Endothelial cell of umbilical vein (primary cell): Measurements from ENCODE around the gene IVD. TPM values are rescaled to one million over a fixed set of nuclear protein-coding genes. Genes with fewer than 3 reads are reported as not detected.

Experiments used
- BruUV-seq: library from RNA; stranded (reverse); fragments of 400-500 nt; replicated peaks from 2 replicates; lab custom pipeline; 2021; lab: Mats Ljungman, UMichigan
- CTCF ChIA-PET: fragments of 300-600, 350-600 bp; sonication (Branson Sonifier 250); formaldehyde crosslinking; loops from one replicate; lab custom pipeline; 2021; ENCODE audit warnings: antibody characterized with exemption, inconsistent platforms; lab: Charles Lee
- POLR2A ChIA-PET: fragments of 300-600, 350-600 bp; sonication (Branson Sonifier 250); formaldehyde crosslinking; loops from one replicate; lab custom pipeline; 2021; ENCODE audit warnings: antibody characterized with exemption, inconsistent platforms; lab: Charles Lee
- DNase-seq: peaks from one replicate; pipeline ENCODE4 v3.0.0-alpha.2; 2011; ENCODE audit warnings: low read depth, low spot score
- FAIRE-seq: peaks from 2 replicates; lab custom pipeline; 2011; peaks lifted over from hg19 to GRCh38; lab: Jason Lieb, UNC
- H2AFZ ChIP-seq: 2 replicates; pipeline ENCODE4 v1.6.0; 2012; ENCODE audit warnings: low read depth, low read length, control low read depth, inconsistent platforms
- H3K27ac ChIP-seq: 2 replicates; pipeline ENCODE4 v1.5.1; 2011; ENCODE audit warnings: low read depth, mild to moderate bottlenecking, control low read depth, low read length, moderate library complexity; ENCODE audit not compliant: insufficient read depth
- H3K27me3 ChIP-seq, 2 experiments: 2 replicates each; pipeline versions ENCODE4 v1.6.0 to v1.6.1; 2011; ENCODE audit warnings: low read length in 2 of 2, mixed read lengths in 1 of 2; ENCODE audit not compliant: control insufficient read depth in 2 of 2, insufficient read depth in 2 of 2
- H3K36me3 ChIP-seq, 2 experiments: 2 replicates in 1 of 2; 3 replicates in 1 of 2; pipeline ENCODE4 v1.5.1; 2011; ENCODE audit warnings: low read length in 2 of 2, mild to moderate bottlenecking in 1 of 2, moderate library complexity in 1 of 2; ENCODE audit not compliant: control insufficient read depth in 2 of 2, insufficient read depth in 2 of 2; ENCODE audit errors: extremely low read depth in 1 of 2
- H3K4me1 ChIP-seq: 3 replicates; pipeline ENCODE4 v1.5.1; 2011; ENCODE audit warnings: mild to moderate bottlenecking, low read length; ENCODE audit not compliant: control insufficient read depth, insufficient read depth; ENCODE audit errors: extremely low read depth
- H3K4me2 ChIP-seq: 2 replicates; pipeline ENCODE4 v1.6.1; 2011; ENCODE audit warnings: low read length, control low read depth, mixed read lengths; ENCODE audit not compliant: insufficient read depth
- H3K4me3 ChIP-seq, 3 experiments: fragments of 200-600 bp in 1 of 3; sonication (generic), shearing (Covaris generic) in 1 of 3; replicated peaks in 1 of 3; 2 replicates each; pipeline ENCODE4 v1.5.1; 2011 to 2016; ENCODE audit warnings: control low read depth in 3 of 3, low read length in 3 of 3, mild to moderate bottlenecking in 2 of 3, inconsistent platforms in 1 of 3, low read depth in 1 of 3, moderate library complexity in 1 of 3; ENCODE audit not compliant: insufficient read depth in 1 of 3
- H3K79me2 ChIP-seq: 2 replicates; pipeline ENCODE4 v1.6.0; 2012; ENCODE audit warnings: low read length, inconsistent platforms; ENCODE audit not compliant: control insufficient read depth, insufficient read depth
- H3K9ac ChIP-seq: replicated peaks from 2 replicates; pipeline ENCODE3; 2011; ENCODE audit warnings: low read length, control low read depth; ENCODE audit not compliant: insufficient read depth; ENCODE audit errors: extremely low read depth
- H3K9me1 ChIP-seq: replicated peaks from 3 replicates; pipeline ENCODE4 v1.6.0; 2011; ENCODE audit warnings: mild to moderate bottlenecking, low read length; ENCODE audit not compliant: control insufficient read depth, insufficient read depth; ENCODE audit errors: extremely low read depth
- H3K9me3 ChIP-seq: replicated peaks from 2 replicates; pipeline ENCODE4 v1.5.1; 2012; ENCODE audit warnings: low read length, inconsistent platforms; ENCODE audit not compliant: control insufficient read depth, insufficient read depth
- H4K20me1 ChIP-seq: replicated peaks from 2 replicates; pipeline ENCODE3; 2011; ENCODE audit warnings: mild to moderate bottlenecking, low read length; ENCODE audit not compliant: control insufficient read depth, insufficient read depth; ENCODE audit errors: extremely low read depth
- CTCF ChIP-seq, 2 donors: IDR thresholded peaks; 1 replicate in 1 of 2; 2 replicates in 1 of 2; pipeline ENCODE4 v1.5.1; 2011; ENCODE audit warnings: low read length in 2 of 2, mild to moderate bottlenecking in 2 of 2, moderate library complexity in 2 of 2, control low read depth in 1 of 2, inconsistent platforms in 1 of 2, low read depth in 1 of 2; ENCODE audit not compliant: insufficient read depth in 1 of 2; ENCODE audit errors: extremely low read depth in 1 of 2
- EZH2 ChIP-seq: IDR thresholded peaks from 2 replicates; pipeline ENCODE4 v1.6.1; 2012; ENCODE audit warnings: borderline replicate concordance, low read depth, mild to moderate bottlenecking, moderate library complexity, low read length, inconsistent platforms; ENCODE audit not compliant: severe bottlenecking
- FOS ChIP-seq: IDR thresholded peaks from 2 replicates; pipeline ENCODE4 v1.6.1; 2011; ENCODE audit warnings: mild to moderate bottlenecking, low read length, moderate library complexity, borderline replicate concordance; ENCODE audit not compliant: insufficient read depth
- GATA2 ChIP-seq: IDR thresholded peaks from 2 replicates; pipeline ENCODE4 v1.7.0; 2011; ENCODE audit warnings: low read depth, mild to moderate bottlenecking, moderate library complexity, mixed read lengths, low read length; ENCODE audit not compliant: insufficient read length, insufficient read depth
- JUN ChIP-seq: IDR thresholded peaks from 2 replicates; pipeline ENCODE4 v1.6.1; 2011; ENCODE audit warnings: borderline replicate concordance, low read depth; ENCODE audit not compliant: insufficient read length, insufficient read depth
- MAX ChIP-seq: IDR thresholded peaks from 2 replicates; pipeline ENCODE4 v1.6.1; 2011; ENCODE audit not compliant: insufficient read depth, insufficient read length
- MYC ChIP-seq: IDR thresholded peaks from one replicate; pipeline ENCODE4 v1.6.1; 2011; ENCODE audit warnings: mild to moderate bottlenecking, low read depth, low read length
- POLR2A ChIP-seq: IDR thresholded peaks from 2 replicates; pipeline ENCODE4 v1.6.1; 2012; ENCODE audit warnings: low read depth, mild to moderate bottlenecking, control low read depth, low read length
- POLR2AphosphoS5 ChIP-seq: IDR thresholded peaks from 2 replicates; pipeline ENCODE4 v1.6.1; 2012; ENCODE audit warnings: low read depth, mild to moderate bottlenecking, control low read depth, low read length, moderate library complexity; ENCODE audit not compliant: insufficient read depth
- dilution Hi-C: fragments of 300-500 bp; cut with MboI; formaldehyde crosslinking; loops from one replicate; pipeline ENCODE4 v1.15.0; 2019; ENCODE audit warnings: low sequenced_read_pairs; ENCODE audit not compliant: extremely low pct_ligation_motif_present
- intact Hi-C: fragments of 100-400 bp; cut with micrococcal nuclease; formaldehyde crosslinking; loops from one replicate; pipeline ENCODE4 v1.10.0; 2022
- polyA plus RNA-seq, 4 experiments: library from polyadenylated mRNA; depleted of rRNA in 3 of 4; stranded (reverse) in 3 of 4; unstranded in 1 of 4; fragments of >200 nt; gene quantifications; 2 replicates each; pipeline versions ENCODE4 v1.2.1 to v1.2.3, GENCODE V29; 2011 to 2012; ENCODE audit warnings: missing spikeins in 1 of 4
- total RNA-seq: library from RNA; stranded (reverse); gene quantifications from 2 replicates; pipeline ENCODE4 v1.2.3, GENCODE V29; 2021

The IVD gene
- total and polyA plus RNA-seq, 2 donors (not counting 3 experiments of a cell fraction or from before 2014, with no cell fraction given), result 34.1 to 62.5 TPM

GRCh38 chr15:40369971-40370370, 35.6 kb upstream of the IVD start:
- dilution Hi-C loops, result no loop called here
- no TSS peak for BruUV-seq
- H3K9ac ChIP-seq, result no peak overlapping the region
- DNase-seq (no peak), FAIRE-seq (no peak)
- H3K4me3 ChIP-seq, result no peak overlapping the region
- H3K9me1 ChIP-seq, result no peaks in the 10 kb centered on the region
- TF ChIP-seq POLR2AphosphoS5 (no peak), MAX (no peak), CTCF (IDR thresholded peaks at IDR 0.05; ENCODE audit: extremely low read depth in 1 of 2, insufficient read depth in 1 of 2, low read depth in 1 of 2, low read length in 2 of 2) (no peak), MYC (no peak), EZH2 (no peak), FOS (no peak), POLR2A (no peak), GATA2 (no peak), JUN (no peak)
- no peaks in the 10 kb centered on the region for H4K20me1 ChIP-seq
- H3K79me2 ChIP-seq, result no peaks in the 10 kb centered on the region
- H3K4me2 ChIP-seq, result no peak overlapping the region
- H3K36me3 ChIP-seq, result no peaks in the 10 kb centered on the region
- intact Hi-C loops, result loop anchor here (2.0 to 5.0 kb wide), 3 partner anchors 13 to 137 kb away; partner anchors contain the start of genes IVD and KNSTRN
- H3K27me3 ChIP-seq, result no peaks in the 10 kb centered on the region
- ChIA-PET POLR2A (no interaction called here), CTCF (interaction anchor here (1.1 to 9.4 kb wide), 5 partner anchors 12 to 51 kb away, joined by 3 to 60 read pairs (median 9); partner anchors contain the start of genes DISP2, IVD and KNSTRN)
- no peaks in the 10 kb centered on the region for H3K9me3 ChIP-seq
- peaks cover 15% of the 10 kb centered on the region for H3K4me1 ChIP-seq
- H2AFZ ChIP-seq, result no peak overlapping the region
- no peak overlapping the region for H3K27ac ChIP-seq
